ENCODE data around the gene C19orf47. TPM values are rescaled to one million over a fixed set of nuclear protein-coding genes. Genes with fewer than 3 reads are reported as not detected.

C19orf47 gene
- total RNA-seq, 1 experiment from 2014 or later = 18.0 TPM

GRCh38 chr19:40323705-40324104 is 24.5 kb downstream of the C19orf47 start:
- peaks cover 24 to 37% of the 10 kb centered on the region in 2 experiments; a peak in 3 of 4 replicates for H3K36me3 ChIP-seq (ENCODE audit: control insufficient read depth in 1 of 2, insufficient read depth in 2 of 2, low read length in 2 of 2)
- ChIA-PET RAD21 (ENCODE audit: low non-redundant PET in 1 of 2, low total read pairs in 2 of 2, uncharacterized antibody in 2 of 2, unreplicated experiment in 2 of 2) (no interaction called here), POLR2A (no interaction called here)

More at GRCh38 chr19:40323705-40324104, 24.5 kb downstream of the C19orf47 start:
- intact Hi-C loops (cut with micrococcal nuclease) = no loop called here
- TF ChIP-seq SRF (IDR thresholded peaks at IDR 0.05; ENCODE audit: low read depth) (no peak), ATF3 (IDR thresholded peaks at IDR 0.05) (no peak), POLR2AphosphoS5 (IDR thresholded peaks at IDR 0.05; ENCODE audit: low read depth, low read length) (no peak), CEBPB (IDR thresholded peaks at IDR 0.05; ENCODE audit: low read depth) (no peak), REST (IDR thresholded peaks at IDR 0.05; ENCODE audit: low read depth) (no peak), ELF1 (IDR thresholded peaks at IDR 0.05; ENCODE audit: borderline replicate concordance, low read depth) (no peak), CBX3 (IDR thresholded peaks at IDR 0.05; ENCODE audit: low read depth) (no peak), EGR1 (IDR thresholded peaks at IDR 0.05; ENCODE audit: low read depth) (no peak), EZH2 (IDR thresholded peaks at IDR 0.05) (no peak), YY1 (IDR thresholded peaks at IDR 0.05; ENCODE audit: extremely low read depth, insufficient replicate concordance, low read depth, low read length) (no peak), CTCF (IDR thresholded peaks at IDR 0.05 in 2 of 3, conservative IDR thresholded peaks at IDR 0.05 in 1 of 3; ENCODE audit: borderline replicate concordance in 1 of 3, insufficient read depth in 1 of 3, low read depth in 2 of 3, low read length in 2 of 3) (no peak)
- Histone ChIP-seq H2AFZ (ENCODE audit: low read depth, low read length, poor library complexity, severe bottlenecking) (no peak overlapping the region), H3K9me2 (ENCODE audit: insufficient read depth) (no peaks in the 10 kb centered on the region), H3K9me3 (ENCODE audit: control insufficient read depth in 1 of 2, insufficient read depth in 1 of 2, low read depth in 1 of 2, low read length in 2 of 2) (no peaks in the 10 kb centered on the region), H3K27ac (ENCODE audit: low read depth, low read length) (no peak overlapping the region), H3K4me2 (ENCODE audit: low read length) (no peak overlapping the region), H3K79me2 (ENCODE audit: insufficient read depth, low read length) (no peaks in the 10 kb centered on the region), H3K9ac (ENCODE audit: low read length) (no peak overlapping the region), H4K20me1 (ENCODE audit: insufficient read depth) (no peaks in the 10 kb centered on the region), H3K4me3 (replicated peaks in 1 of 2; ENCODE audit: low read depth in 1 of 2, low read length in 2 of 2) (no peak overlapping the region), H3K27me3 (ENCODE audit: insufficient read depth, low read length) (no peaks in the 10 kb centered on the region), H3K4me1 (ENCODE audit: control insufficient read depth in 1 of 2, insufficient read depth in 2 of 2, low read length in 2 of 2) (no peaks in the 10 kb centered on the region)
- CTCF ChIA-PET = no interaction called here
- ATAC-seq = no peak
- no peak for DNase-seq (ENCODE audit: low read depth, low spot score)
- BruUV-seq (replicated peaks) = no TSS peak
